Kidney epithelial cell (primary cell): ENCODE measurements around the gene GGT7. TPM values are rescaled to one million over a fixed set of nuclear protein-coding genes. Genes with fewer than 3 reads are reported as not detected.
"Not testable (repeated sequence)": the region's sequence is repeated elsewhere in the genome, so short reads cannot be mapped to it uniquely, and the experiment has no call there.

ENCODE experiments used
- DNase-seq: peaks from one replicate; pipeline ENCODE4 v3.0.0-alpha.2; 2010; ENCODE audit warnings: low read depth
- H3K27me3 ChIP-seq: 2 replicates; pipeline ENCODE4 v1.6.0; 2011; ENCODE audit warnings: low read length; ENCODE audit not compliant: control insufficient read depth, insufficient read depth
- H3K36me3 ChIP-seq: 2 replicates; pipeline ENCODE4 v1.5.1; 2011; ENCODE audit warnings: low read length; ENCODE audit not compliant: control insufficient read depth, insufficient read depth
- H3K4me3 ChIP-seq: 2 replicates; pipeline ENCODE4 v1.5.1; 2011; ENCODE audit warnings: low read depth, mild to moderate bottlenecking, control low read depth, low read length
- CTCF ChIP-seq: IDR thresholded peaks from 2 replicates; pipeline ENCODE4 v1.5.1; 2011; ENCODE audit warnings: mild to moderate bottlenecking, moderate library complexity, low read length, control low read depth, inconsistent platforms; ENCODE audit not compliant: insufficient read depth, poor library complexity, severe bottlenecking
- total RNA-seq: library from RNA; depleted of rRNA; stranded (reverse); fragments of >200 nt; gene quantifications from 2 replicates; pipeline ENCODE4 v1.2.3, GENCODE V29; 2015

Gene GGT7
- total RNA-seq, 1 donor from 2014 or later = 8.4 TPM

DNA sequence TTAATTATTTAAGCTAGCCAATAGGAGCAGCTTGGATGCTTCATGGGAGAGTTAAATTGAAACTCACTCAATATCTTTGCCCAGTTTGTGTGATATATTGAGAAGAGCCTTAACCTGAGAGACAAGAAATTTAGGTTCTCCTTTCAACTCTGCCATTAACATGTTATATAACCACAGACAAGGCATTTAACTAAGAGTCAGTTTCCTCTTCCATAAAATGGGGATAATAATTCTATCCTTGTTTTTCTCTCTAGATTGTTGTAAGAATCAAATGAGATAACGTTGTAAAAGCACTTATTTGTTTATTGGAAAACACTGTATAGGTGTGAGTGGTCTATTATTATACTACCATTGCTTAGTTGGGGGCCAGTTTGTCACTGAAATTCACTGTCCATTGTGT, 11.6 kb upstream of the GGT7 start:
- Histone ChIP-seq H3K36me3 (no peaks in the 10 kb centered on the region), H3K4me3 (no peak overlapping the region), H3K27me3 (no peaks in the 10 kb centered on the region)
- DNase-seq = no peak
- no peak for TF ChIP-seq CTCF

DNA sequence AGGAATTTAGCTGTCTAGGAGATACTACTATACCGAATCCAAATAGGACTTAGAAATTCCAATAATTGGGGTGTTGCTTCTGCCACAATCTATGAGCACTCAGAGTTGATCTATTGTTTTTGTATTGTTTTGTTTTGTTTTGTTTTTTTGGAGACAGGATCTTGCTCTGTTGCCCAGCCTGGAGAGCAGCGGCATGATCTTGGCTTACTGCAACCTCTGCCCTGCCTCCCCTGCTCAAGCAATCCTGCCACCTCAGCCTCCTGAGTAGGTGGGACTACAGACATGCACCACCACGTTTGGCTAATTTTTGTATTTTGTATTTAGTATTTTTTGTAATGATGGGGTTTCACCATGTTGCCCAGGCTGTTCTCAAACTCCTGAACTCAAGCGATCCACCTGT, 11.2 kb upstream of the GGT7 start:
- Histone ChIP-seq H3K27me3 (no peaks in the 10 kb centered on the region), H3K36me3 (no peaks in the 10 kb centered on the region), H3K4me3 (no peak overlapping the region)
- no peak for TF ChIP-seq CTCF
- DNase-seq = no peak

DNA sequence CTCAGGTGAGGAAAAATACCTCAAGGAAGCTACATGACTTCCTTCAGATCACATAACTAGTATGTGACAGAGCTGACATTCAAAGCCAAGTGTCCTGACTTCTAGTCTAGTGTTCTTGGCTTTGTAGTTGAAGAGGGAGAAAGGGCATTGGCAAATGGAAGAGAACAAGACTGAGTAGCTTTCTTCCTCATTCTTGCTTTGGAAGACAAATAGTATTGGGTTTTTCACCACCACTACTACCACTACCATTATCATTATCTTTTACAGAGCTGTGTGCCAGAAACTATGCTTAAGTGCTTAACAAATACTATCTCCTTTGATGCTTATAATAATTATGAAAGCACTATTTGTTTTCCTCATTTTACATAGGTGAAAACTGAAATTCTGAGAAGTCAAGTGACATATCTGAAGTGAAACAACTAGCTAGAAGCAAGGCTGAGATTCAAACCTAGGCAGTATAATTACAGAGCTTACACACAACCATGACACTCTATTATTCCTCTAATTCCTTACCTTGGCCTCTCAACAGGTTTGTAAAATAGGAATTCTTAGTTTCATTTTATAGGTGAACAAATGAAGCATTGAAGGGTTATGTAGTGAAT, 10.5 kb upstream of the GGT7 start:
- no peaks in the 10 kb centered on the region for H3K27me3 ChIP-seq
- H3K36me3 ChIP-seq = no peaks in the 10 kb centered on the region
- no peak for DNase-seq
- TF ChIP-seq CTCF = no peak
- no peak overlapping the region for H3K4me3 ChIP-seq

DNA sequence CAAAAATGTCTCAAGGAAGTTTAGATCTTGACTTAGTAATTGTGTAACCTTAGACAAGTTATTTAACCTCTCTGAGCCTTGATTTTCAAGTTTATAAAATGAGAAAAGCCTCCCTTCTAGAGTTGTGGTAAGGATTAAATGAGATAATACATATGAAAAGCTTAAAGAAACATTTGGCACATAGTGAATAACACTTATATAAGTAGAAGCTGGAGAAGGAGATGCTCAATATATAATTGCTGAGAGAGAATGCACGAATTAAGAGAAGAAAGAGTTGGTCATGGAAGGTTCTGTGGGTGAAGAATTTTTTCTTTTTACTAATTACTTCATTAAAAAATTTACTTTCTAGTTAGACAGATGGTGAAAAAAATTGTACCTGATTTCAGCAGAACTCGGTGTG, 9.0 kb upstream of the GGT7 start:
- Histone ChIP-seq H3K36me3 (no peaks in the 10 kb centered on the region), H3K27me3 (no peaks in the 10 kb centered on the region), H3K4me3 (no peak overlapping the region)
- no peak for TF ChIP-seq CTCF
- DNase-seq = no peak

- not testable (repeated sequence) for H3K27me3 ChIP-seq, H3K4me3 ChIP-seq, DNase-seq, H3K36me3 ChIP-seq
Measured at GRCh38 chr20:34880971-34881370, 8.3 kb upstream of the GGT7 start.

DNA sequence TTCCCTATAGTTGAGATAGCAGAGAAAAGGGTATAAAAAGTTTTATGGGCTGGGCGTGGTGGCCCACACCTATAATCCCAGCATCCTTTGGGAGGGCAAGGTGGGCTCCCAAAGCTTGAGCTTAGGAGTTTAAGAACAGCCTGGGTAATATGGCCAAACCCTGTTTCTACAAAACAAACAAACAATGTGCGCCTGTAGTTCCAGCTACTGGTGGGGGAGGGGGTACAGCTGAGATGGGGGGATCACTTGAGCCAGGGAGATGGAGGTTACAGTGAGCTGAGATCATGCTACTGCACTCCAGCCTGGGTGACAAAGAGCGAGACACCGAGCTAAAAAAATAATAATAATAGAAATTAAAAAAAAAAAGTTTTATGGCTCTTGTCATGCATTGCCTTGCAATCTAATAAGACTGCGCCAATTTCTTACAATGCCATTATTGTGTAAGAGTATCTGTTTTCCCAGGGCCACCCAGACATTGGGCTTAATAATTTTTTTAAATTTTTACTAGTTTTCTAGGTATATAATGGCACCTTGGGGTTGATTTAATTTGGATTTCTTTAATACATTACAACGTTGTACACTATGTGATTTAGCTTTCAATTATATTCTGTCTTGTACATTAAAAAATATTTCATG, 7.7 kb upstream of the GGT7 start:
- no peak for TF ChIP-seq CTCF
- no peaks in the 10 kb centered on the region for H3K36me3 ChIP-seq
- no peaks in the 10 kb centered on the region for H3K27me3 ChIP-seq
- DNase-seq = no peak
- H3K4me3 ChIP-seq = no peak overlapping the region
